Measurements from ENCODE around the gene PRG3. TPM values are rescaled to one million over a fixed set of nuclear protein-coding genes. Genes with fewer than 3 reads are reported as not detected.

PRG3 gene
- total RNA-seq, 2 donors from 2014 or later: not detected

DNA sequence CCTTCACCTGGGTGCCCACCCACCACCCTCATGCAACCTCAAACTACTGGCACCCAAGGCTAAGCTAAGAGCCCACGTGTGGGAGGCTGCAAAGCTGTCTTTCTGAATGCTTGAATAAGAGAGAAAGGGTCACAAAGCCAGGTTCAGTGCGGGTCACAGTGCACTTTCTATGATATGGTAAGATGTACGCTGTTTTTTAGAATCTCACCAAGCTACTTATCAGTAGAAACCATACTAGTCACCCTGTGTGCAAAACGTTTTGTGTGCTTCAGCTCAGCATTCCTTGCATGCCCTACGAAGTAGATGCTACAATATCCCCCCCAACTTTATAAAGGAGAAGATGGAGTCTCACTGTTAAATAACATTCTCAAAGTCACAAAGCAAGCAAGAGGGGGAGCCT is 27.9 kb downstream of the PRG3 start:
- no peak for TF ChIP-seq CTCF (IDR thresholded peaks at IDR 0.05)
- Histone ChIP-seq H3K4me3 (no peak overlapping the region), H3K27ac (no peak overlapping the region), H3K4me1 (ENCODE audit: control insufficient read depth in 1 of 2, low read depth in 2 of 2) (no peaks in the 10 kb centered on the region), H3K27me3 (replicated peaks; ENCODE audit: insufficient read depth) (no peaks in the 10 kb centered on the region), H3K36me3 (no peaks in the 10 kb centered on the region), H3K9me3 (no peaks in the 10 kb centered on the region)
- no peak for DNase-seq (ENCODE audit: low spot score)
- ATAC-seq (ENCODE audit: insufficient number of reproducible peaks, low FRiP score, low read depth): no peak

- ATAC-seq (ENCODE audit: insufficient number of reproducible peaks, low FRiP score, low read depth) (no peak), DNase-seq (ENCODE audit: low spot score) (no peak)
- H3K27ac ChIP-seq: no peak overlapping the region
- H3K27me3 ChIP-seq (replicated peaks; ENCODE audit: insufficient read depth): no peaks in the 10 kb centered on the region
- H3K4me3 ChIP-seq: peak overlapping the region; percentile 8
- peak; percentile 90 for TF ChIP-seq CTCF (IDR thresholded peaks at IDR 0.05)
- H3K4me1 ChIP-seq (ENCODE audit: control insufficient read depth in 1 of 2, low read depth in 2 of 2): no peaks in the 10 kb centered on the region
- no peaks in the 10 kb centered on the region for H3K36me3 ChIP-seq
- no peaks in the 10 kb centered on the region for H3K9me3 ChIP-seq
Measured at GRCh38 chr11:57349491-57350274, 31.3 kb downstream of the PRG3 start.

- DNase-seq (ENCODE audit: low spot score) (no peak), ATAC-seq (ENCODE audit: insufficient number of reproducible peaks, low FRiP score, low read depth) (no peak)
- TF ChIP-seq CTCF (IDR thresholded peaks at IDR 0.05): no peak
- Histone ChIP-seq H3K4me3 (no peak overlapping the region), H3K36me3 (no peaks in the 10 kb centered on the region), H3K4me1 (ENCODE audit: control insufficient read depth in 1 of 2, low read depth in 2 of 2) (no peaks in the 10 kb centered on the region), H3K9me3 (no peaks in the 10 kb centered on the region), H3K27ac (no peak overlapping the region), H3K27me3 (replicated peaks; ENCODE audit: insufficient read depth) (no peaks in the 10 kb centered on the region)
Measured at GRCh38 chr11:57348636-57349313, 32.2 kb downstream of the PRG3 start.

DNA sequence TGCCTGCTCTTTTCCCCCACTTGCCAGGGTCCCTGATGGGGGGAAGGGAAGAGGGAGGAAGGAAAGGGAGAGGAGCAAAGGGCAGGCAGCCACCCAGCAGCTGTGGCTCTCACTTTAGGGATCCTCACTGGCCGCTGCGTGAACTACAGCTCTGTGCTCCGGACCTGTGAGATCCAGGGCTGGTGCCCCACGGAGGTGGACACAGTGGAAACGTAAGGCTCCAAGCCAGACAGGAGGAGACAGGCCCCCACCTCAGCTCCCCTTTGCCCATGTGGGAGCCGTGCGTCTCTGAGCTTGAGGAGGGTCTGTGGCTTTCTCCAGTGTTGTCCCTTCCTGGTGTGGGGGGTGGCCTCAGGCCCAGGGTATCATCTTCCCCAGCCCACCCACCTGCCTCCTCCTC is 32.9 kb downstream of the PRG3 start:
- DNase-seq (ENCODE audit: low spot score): no peak
- ATAC-seq (ENCODE audit: insufficient number of reproducible peaks, low FRiP score, low read depth): no peak

More for the DNA sequence above, 32.9 kb downstream of the PRG3 start:
- Histone ChIP-seq H3K27me3 (replicated peaks; ENCODE audit: insufficient read depth) (no peaks in the 10 kb centered on the region), H3K36me3 (no peaks in the 10 kb centered on the region), H3K4me1 (ENCODE audit: control insufficient read depth in 1 of 2, low read depth in 2 of 2) (no peaks in the 10 kb centered on the region), H3K4me3 (no peak overlapping the region), H3K27ac (no peak overlapping the region), H3K9me3 (no peaks in the 10 kb centered on the region)
- TF ChIP-seq CTCF (IDR thresholded peaks at IDR 0.05): no peak
